MM.1S (cell line): ENCODE measurements around the gene OGFRL1.

Experiments used
- EZH2 ChIP-seq: fragments of 300-600 bp; sonication (generic); optimal IDR thresholded peaks from 2 replicates; pipeline ENCODE3; 2017; ENCODE audit warnings: low read depth, mild to moderate bottlenecking, antibody characterized with exemption, low read length, mixed read lengths
- TF ChIP-seq, protein P1 (sequence below): fragments of 300-600 bp; sonication (generic); IDR thresholded peaks from 2 replicates; pipeline ENCODE4 v1.5.1; 2016; ENCODE audit warnings: antibody characterized with exemption, low read length, mixed read lengths

DNA sequence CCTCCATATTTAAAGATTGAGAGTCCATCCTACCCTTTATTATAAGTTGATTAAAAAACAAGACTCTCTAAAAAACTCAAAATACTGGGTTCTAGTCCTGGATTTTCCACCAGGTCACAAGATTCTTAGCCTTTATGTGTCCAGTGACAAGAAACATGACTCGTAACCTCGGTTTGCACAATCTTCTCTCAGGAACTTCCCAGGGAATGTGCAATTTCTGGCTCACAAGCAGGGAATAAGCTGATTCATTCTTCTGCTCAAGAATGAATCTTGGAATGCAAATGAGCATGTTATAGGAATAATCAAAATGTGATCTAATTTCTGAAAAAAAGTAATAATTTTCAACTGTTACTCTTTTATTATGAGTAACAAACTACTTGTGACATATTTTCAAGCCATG is 45.1 kb downstream of the OGFRL1 start:
- TF ChIP-seq EZH2: no peak
- TF ChIP-seq, protein P1, sequence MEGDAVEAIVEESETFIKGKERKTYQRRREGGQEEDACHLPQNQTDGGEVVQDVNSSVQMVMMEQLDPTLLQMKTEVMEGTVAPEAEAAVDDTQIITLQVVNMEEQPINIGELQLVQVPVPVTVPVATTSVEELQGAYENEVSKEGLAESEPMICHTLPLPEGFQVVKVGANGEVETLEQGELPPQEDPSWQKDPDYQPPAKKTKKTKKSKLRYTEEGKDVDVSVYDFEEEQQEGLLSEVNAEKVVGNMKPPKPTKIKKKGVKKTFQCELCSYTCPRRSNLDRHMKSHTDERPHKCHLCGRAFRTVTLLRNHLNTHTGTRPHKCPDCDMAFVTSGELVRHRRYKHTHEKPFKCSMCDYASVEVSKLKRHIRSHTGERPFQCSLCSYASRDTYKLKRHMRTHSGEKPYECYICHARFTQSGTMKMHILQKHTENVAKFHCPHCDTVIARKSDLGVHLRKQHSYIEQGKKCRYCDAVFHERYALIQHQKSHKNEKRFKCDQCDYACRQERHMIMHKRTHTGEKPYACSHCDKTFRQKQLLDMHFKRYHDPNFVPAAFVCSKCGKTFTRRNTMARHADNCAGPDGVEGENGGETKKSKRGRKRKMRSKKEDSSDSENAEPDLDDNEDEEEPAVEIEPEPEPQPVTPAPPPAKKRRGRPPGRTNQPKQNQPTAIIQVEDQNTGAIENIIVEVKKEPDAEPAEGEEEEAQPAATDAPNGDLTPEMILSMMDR: no peak
